CD14-positive monocyte (primary cell): ENCODE measurements around the gene ZSCAN12. TPM values are rescaled to one million over a fixed set of nuclear protein-coding genes. Genes with fewer than 3 reads are reported as not detected.

Experiments used
- DNase-seq, 3 donors: peaks; one replicate each; pipeline ENCODE4 v3.0.0-alpha.2; 2011 to 2022
- H2AFZ ChIP-seq: 2 replicates; pipeline ENCODE4 v1.6.0; 2012; ENCODE audit warnings: mild to moderate bottlenecking, low read depth, low read length, inconsistent platforms; ENCODE audit not compliant: insufficient read depth, poor library complexity, severe bottlenecking
- H3K27ac ChIP-seq, 2 donors: 1 replicate in 1 of 2; 2 replicates in 1 of 2; pipeline ENCODE4 v1.5.1; 2012 to 2013; ENCODE audit warnings: low read length in 2 of 2, control low read depth in 1 of 2, inconsistent platforms in 1 of 2, low read depth in 1 of 2, mild to moderate bottlenecking in 1 of 2
- H3K27me3 ChIP-seq, 2 donors: one replicate each; pipeline versions ENCODE4 v1.6.0 to v1.6.1; 2011 to 2013; ENCODE audit warnings: low read length in 2 of 2; ENCODE audit not compliant: control insufficient read depth in 2 of 2, insufficient read depth in 2 of 2
- H3K36me3 ChIP-seq, 2 donors: replicated peaks in 1 of 2; 1 replicate in 1 of 2; 2 replicates in 1 of 2; pipeline versions ENCODE4 v1.5.1 to v1.6.1; 2012 to 2013; ENCODE audit warnings: low read length in 2 of 2, control low read depth in 1 of 2, inconsistent platforms in 1 of 2, mild to moderate bottlenecking in 1 of 2; ENCODE audit not compliant: insufficient read depth in 2 of 2, control insufficient read depth in 1 of 2
- H3K4me1 ChIP-seq, 2 donors: 1 replicate in 1 of 2; 2 replicates in 1 of 2; pipeline versions ENCODE4 v1.5.1 to v1.6.1; 2012 to 2013; ENCODE audit warnings: low read length in 2 of 2, control low read depth in 1 of 2, inconsistent platforms in 1 of 2, mild to moderate bottlenecking in 1 of 2, moderate library complexity in 1 of 2; ENCODE audit not compliant: insufficient read depth in 2 of 2, control insufficient read depth in 1 of 2
- H3K4me2 ChIP-seq: replicated peaks from 2 replicates; pipeline ENCODE3; 2012; ENCODE audit warnings: low read length, moderate library complexity, mild to moderate bottlenecking; ENCODE audit not compliant: poor library complexity, severe bottlenecking; ENCODE audit errors: extremely low read depth
- H3K4me3 ChIP-seq, 3 experiments: fragments of 200-600 bp in 1 of 3; sonication (generic) in 1 of 3; replicated peaks in 1 of 3; 1 replicate in 2 of 3; 2 replicates in 1 of 3; pipeline ENCODE4 v1.5.1; 2011 to 2013; ENCODE audit warnings: low read length in 3 of 3, mild to moderate bottlenecking in 3 of 3, control low read depth in 2 of 3, low read depth in 2 of 3, inconsistent platforms in 1 of 3, moderate library complexity in 1 of 3
- H3K79me2 ChIP-seq: 2 replicates; pipeline ENCODE4 v1.6.0; 2012; ENCODE audit warnings: mild to moderate bottlenecking, control low read depth, inconsistent platforms, low read length, moderate library complexity; ENCODE audit not compliant: insufficient read depth
- H3K9ac ChIP-seq: 2 replicates; pipeline ENCODE4 v1.6.0; 2017; ENCODE audit warnings: low read length, mild to moderate bottlenecking; ENCODE audit not compliant: insufficient read depth, poor library complexity, severe bottlenecking
- H3K9me3 ChIP-seq, 2 donors: replicated peaks in 1 of 2; 1 replicate in 1 of 2; 2 replicates in 1 of 2; pipeline versions ENCODE4 v1.5.1 to v1.6.1; 2012 to 2013; ENCODE audit warnings: low read length in 2 of 2, control low read depth in 1 of 2; ENCODE audit not compliant: control insufficient read depth in 1 of 2, insufficient read depth in 1 of 2
- H4K20me1 ChIP-seq: 2 replicates; pipeline ENCODE4 v1.6.0; 2012; ENCODE audit warnings: mild to moderate bottlenecking, low read length, control low read depth, moderate library complexity; ENCODE audit not compliant: insufficient read depth
- H3K27ac Mint-ChIP-seq, 7 donors: one replicate each; pipeline ENCODE4 v1.8.0; 2020; ENCODE audit warnings: mild to moderate bottlenecking in 7 of 7, mixed read lengths in 7 of 7, moderate library complexity in 6 of 7, inconsistent platforms in 2 of 7
- H3K27me3 Mint-ChIP-seq, 3 donors: one replicate each; pipeline ENCODE4 v1.8.0; 2021 to 2022; ENCODE audit warnings: low read depth in 3 of 3, mild to moderate bottlenecking in 3 of 3, mixed read lengths in 3 of 3, moderate library complexity in 3 of 3, inconsistent platforms in 1 of 3
- H3K36me3 Mint-ChIP-seq, 2 donors: one replicate each; pipeline ENCODE4 v1.8.0; 2020; ENCODE audit warnings: mixed read lengths in 2 of 2, inconsistent platforms in 1 of 2, mild to moderate bottlenecking in 1 of 2
- H3K4me1 Mint-ChIP-seq: one replicate; pipeline ENCODE4 v1.8.0; 2020; ENCODE audit warnings: mild to moderate bottlenecking, mixed read lengths
- H3K4me3 Mint-ChIP-seq, 2 donors: one replicate each; pipeline ENCODE4 v1.8.0; 2020; ENCODE audit warnings: mild to moderate bottlenecking in 2 of 2, mixed read lengths in 2 of 2, moderate library complexity in 1 of 2
- H3K9me3 Mint-ChIP-seq, 7 donors: one replicate each; pipeline ENCODE4 v1.8.0; 2020 to 2022; ENCODE audit warnings: mixed read lengths in 7 of 7, mild to moderate bottlenecking in 6 of 7, moderate library complexity in 6 of 7, inconsistent platforms in 2 of 7
- CTCF ChIP-seq: fragments of 200-600 bp; IDR thresholded peaks from one replicate; pipeline ENCODE4 v1.8.0; 2022; ENCODE audit warnings: antibody characterized with exemption, mild to moderate bottlenecking
- WGBS: methylation state at CpG from one replicate; pipeline ENCODE4 v1.1.5; 2013; ENCODE audit warnings: missing lambda C conversion rate; ENCODE audit not compliant: insufficient coverage; 5-methylcytosine and 5-hydroxymethylcytosine counted together
- intact Hi-C, 2 donors: fragments of 100-400 bp; cut with micrococcal nuclease; formaldehyde crosslinking; loops; one replicate each; pipeline versions ENCODE4 v1.15.0 to v1.15.1; 2023
- polyA plus RNA-seq, 3 donors: library from polyadenylated mRNA; depleted of rRNA in 1 of 3; unstranded in 2 of 3; stranded (reverse) in 1 of 3; fragments of 300-500 nt in 2 of 3; fragments of >200 nt in 1 of 3; fragmentation: Illumina TruSeq in 2 of 3; gene quantifications; 1 replicate in 2 of 3; 2 replicates in 1 of 3; pipeline ENCODE4 v1.2.3, GENCODE V29; 2012 to 2021

ZSCAN12 gene
- polyA plus RNA-seq, 3 donors = 0.50 to 0.79 (median 0.73) TPM

- WGBS = no CpG with 5 or more reads among the region's 1 CpG
- Mint-ChIP-seq H3K4me1 (peaks cover 8% of the 10 kb centered on the region), H3K9me3 (peaks cover 0 to 7% (median 4%) of the 10 kb centered on the region in 7 donors), H3K27me3 (no peaks in the 10 kb centered on the region), H3K27ac (no peak overlapping the region), H3K4me3 (no peak overlapping the region), H3K36me3 (peaks cover 21 to 29% of the 10 kb centered on the region in 2 donors)
- Histone ChIP-seq H3K36me3 (peaks cover 0 to 13% of the 10 kb centered on the region in 2 donors), H3K9ac (no peak overlapping the region), H4K20me1 (no peaks in the 10 kb centered on the region), H3K4me3 (no peak overlapping the region), H3K79me2 (no peaks in the 10 kb centered on the region), H3K27me3 (no peaks in the 10 kb centered on the region), H2AFZ (no peak overlapping the region), H3K4me2 (no peak overlapping the region), H3K27ac (no peak overlapping the region), H3K4me1 (peaks cover 3 to 5% of the 10 kb centered on the region in 2 donors), H3K9me3 (peaks cover 6 to 9% of the 10 kb centered on the region in 2 donors)
- no peak for TF ChIP-seq CTCF
- intact Hi-C loops = no loop called here
- no peak for DNase-seq
These were observed 21.7 kb downstream of the ZSCAN12 start for GRCh38 chr6:28377879-28378278.

GRCh38 chr6:28373925-28374324 is 25.6 kb downstream of the ZSCAN12 start:
- Mint-ChIP-seq H3K27ac (no peak overlapping the region), H3K27me3 (no peaks in the 10 kb centered on the region), H3K9me3 (peaks cover 0 to 2% (median 0%) of the 10 kb centered on the region in 7 donors), H3K36me3 (peaks cover 3 to 9% of the 10 kb centered on the region in 2 donors), H3K4me1 (no peaks in the 10 kb centered on the region), H3K4me3 (no peak overlapping the region)
- intact Hi-C loops = no loop called here
- no peaks in the 10 kb centered on the region for H3K27me3 ChIP-seq
- H3K79me2 ChIP-seq = no peaks in the 10 kb centered on the region
- H3K4me1 ChIP-seq = peaks cover under 1% of the 10 kb centered on the region in 2 donors
- no peak overlapping the region for H2AFZ ChIP-seq
- peaks cover 0 to 5% of the 10 kb centered on the region in 2 donors for H3K36me3 ChIP-seq
- no peak overlapping the region for H3K9ac ChIP-seq
- no peak overlapping the region for H3K4me2 ChIP-seq
- DNase-seq = no peak
- no peaks in the 10 kb centered on the region for H4K20me1 ChIP-seq
- no peak overlapping the region for H3K27ac ChIP-seq
- WGBS = no CpG with 5 or more reads among the region's 1 CpG
- H3K9me3 ChIP-seq = peaks cover 3 to 7% of the 10 kb centered on the region in 2 donors
- no peak overlapping the region for H3K4me3 ChIP-seq
- TF ChIP-seq CTCF = no peak
